ENCODE results near the gene SLC25A25. TPM values are rescaled to one million over a fixed set of nuclear protein-coding genes. Genes with fewer than 3 reads are reported as not detected.

Gene SLC25A25
- total and polyA plus RNA-seq, 2 of the 8 experiments (the other 6 are each of a cell fraction or from before 2014, with no cell fraction given) = 6.5 to 18.5 TPM

DNA sequence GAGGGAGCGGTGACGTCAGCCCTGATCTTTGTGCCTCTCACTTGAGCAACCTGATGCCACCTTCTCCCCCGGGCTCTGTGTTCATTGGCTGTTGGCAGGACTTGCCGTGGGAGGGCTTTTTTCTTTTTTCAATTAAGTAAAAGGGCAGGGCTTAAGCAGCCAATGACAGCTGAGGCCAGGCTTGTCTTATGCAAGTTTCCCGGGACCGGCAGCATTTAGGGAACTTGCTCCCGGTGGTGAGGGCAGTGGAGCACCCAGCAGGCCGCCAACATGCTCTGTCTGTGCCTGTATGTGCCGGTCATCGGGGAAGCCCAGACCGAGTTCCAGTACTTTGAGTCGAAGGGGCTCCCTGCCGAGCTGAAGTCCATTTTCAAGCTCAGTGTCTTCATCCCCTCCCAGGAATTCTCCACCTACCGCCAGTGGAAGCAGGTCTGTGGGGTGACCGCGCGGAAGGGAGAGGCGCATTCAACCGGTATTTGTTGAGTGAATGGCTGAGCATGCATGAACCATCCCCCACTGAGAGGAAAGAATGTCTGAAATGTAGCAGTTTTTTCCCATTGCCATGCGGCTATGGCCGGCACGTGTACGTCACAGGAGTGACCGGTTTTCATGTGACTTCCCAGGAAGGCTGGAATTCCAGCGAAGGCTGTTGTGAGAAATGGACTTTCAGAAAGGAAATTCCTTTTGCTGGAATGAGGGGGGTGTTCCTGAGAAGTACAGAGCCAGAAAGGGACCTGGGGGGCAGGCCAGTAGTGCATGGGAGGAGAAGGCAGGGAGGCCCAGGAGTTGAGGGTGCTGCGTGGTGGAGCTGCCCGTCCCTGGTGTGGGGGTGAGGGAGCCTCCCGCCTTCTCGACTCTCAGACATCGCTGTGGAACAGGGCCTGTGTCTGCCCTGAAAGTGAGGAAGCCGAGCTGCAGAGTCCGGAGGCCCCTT, 30.5 kb downstream of the SLC25A25 start (continued):
- TF ChIP-seq KDM5A (IDR thresholded peaks at IDR 0.05; ENCODE audit: low read length) (no peak), TAF1 (IDR thresholded peaks at IDR 0.05; ENCODE audit: low read depth, low read length) (peak; percentile 91), CHD2 (IDR thresholded peaks at IDR 0.05; ENCODE audit: low read length) (peak; percentile 5; the same call in 1 of the 2 replicates), SP1 (IDR thresholded peaks at IDR 0.05; ENCODE audit: low read depth, low read length) (peak; percentile 75; the same call in 1 of the 2 replicates), RXRA (IDR thresholded peaks at IDR 0.05; ENCODE audit: insufficient read depth, low read depth, low read length) (no peak), HDAC6 (IDR thresholded peaks at IDR 0.05; ENCODE audit: low read depth, low read length) (no peak), CBX8 (IDR thresholded peaks at IDR 0.05; ENCODE audit: borderline replicate concordance, low read depth, low read length) (no peak), ASH2L (IDR thresholded peaks at IDR 0.05; ENCODE audit: low read length) (peak; percentile 91), POLR2AphosphoS5 (IDR thresholded peaks at IDR 0.05; ENCODE audit: low read depth, low read length) (peak; percentile 99), RFX5 (IDR thresholded peaks at IDR 0.05; ENCODE audit: borderline replicate concordance, low read depth, low read length) (0 out of 2 replicates have a peak, but pooled peaks have one; percentile 28), RNF2 (IDR thresholded peaks at IDR 0.05; ENCODE audit: borderline replicate concordance, low read depth, low read length, missing control alignments, poor library complexity, severe bottlenecking) (no peak), SIX5 (IDR thresholded peaks at IDR 0.05; ENCODE audit: low read depth, low read length) (no peak), SP4 (IDR thresholded peaks at IDR 0.05; ENCODE audit: low read length) (peak; percentile 80), CREB1 (IDR thresholded peaks at IDR 0.05) (peak; percentile 85), SIN3A (conservative IDR thresholded peaks at IDR 0.05 in 1 of 2, IDR thresholded peaks at IDR 0.05 in 1 of 2; ENCODE audit: low read depth in 1 of 2, low read length in 2 of 2) (peak; percentile 86 to 91; a peak in 3 of 4 replicates)
- TF ChIP-seq, protein P1, sequence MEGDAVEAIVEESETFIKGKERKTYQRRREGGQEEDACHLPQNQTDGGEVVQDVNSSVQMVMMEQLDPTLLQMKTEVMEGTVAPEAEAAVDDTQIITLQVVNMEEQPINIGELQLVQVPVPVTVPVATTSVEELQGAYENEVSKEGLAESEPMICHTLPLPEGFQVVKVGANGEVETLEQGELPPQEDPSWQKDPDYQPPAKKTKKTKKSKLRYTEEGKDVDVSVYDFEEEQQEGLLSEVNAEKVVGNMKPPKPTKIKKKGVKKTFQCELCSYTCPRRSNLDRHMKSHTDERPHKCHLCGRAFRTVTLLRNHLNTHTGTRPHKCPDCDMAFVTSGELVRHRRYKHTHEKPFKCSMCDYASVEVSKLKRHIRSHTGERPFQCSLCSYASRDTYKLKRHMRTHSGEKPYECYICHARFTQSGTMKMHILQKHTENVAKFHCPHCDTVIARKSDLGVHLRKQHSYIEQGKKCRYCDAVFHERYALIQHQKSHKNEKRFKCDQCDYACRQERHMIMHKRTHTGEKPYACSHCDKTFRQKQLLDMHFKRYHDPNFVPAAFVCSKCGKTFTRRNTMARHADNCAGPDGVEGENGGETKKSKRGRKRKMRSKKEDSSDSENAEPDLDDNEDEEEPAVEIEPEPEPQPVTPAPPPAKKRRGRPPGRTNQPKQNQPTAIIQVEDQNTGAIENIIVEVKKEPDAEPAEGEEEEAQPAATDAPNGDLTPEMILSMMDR (IDR thresholded peaks at IDR 0.05; ENCODE audit: control extremely low read depth in 1 of 3, insufficient read depth in 1 of 3, low read depth in 1 of 3, low read length in 3 of 3) = no peak
- TF ChIP-seq, protein P2, sequence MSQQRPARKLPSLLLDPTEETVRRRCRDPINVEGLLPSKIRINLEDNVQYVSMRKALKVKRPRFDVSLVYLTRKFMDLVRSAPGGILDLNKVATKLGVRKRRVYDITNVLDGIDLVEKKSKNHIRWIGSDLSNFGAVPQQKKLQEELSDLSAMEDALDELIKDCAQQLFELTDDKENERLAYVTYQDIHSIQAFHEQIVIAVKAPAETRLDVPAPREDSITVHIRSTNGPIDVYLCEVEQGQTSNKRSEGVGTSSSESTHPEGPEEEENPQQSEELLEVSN (IDR thresholded peaks at IDR 0.05) = peak; percentile 38; the same call in 1 of the 2 replicates
- TF ChIP-seq, protein P3, sequence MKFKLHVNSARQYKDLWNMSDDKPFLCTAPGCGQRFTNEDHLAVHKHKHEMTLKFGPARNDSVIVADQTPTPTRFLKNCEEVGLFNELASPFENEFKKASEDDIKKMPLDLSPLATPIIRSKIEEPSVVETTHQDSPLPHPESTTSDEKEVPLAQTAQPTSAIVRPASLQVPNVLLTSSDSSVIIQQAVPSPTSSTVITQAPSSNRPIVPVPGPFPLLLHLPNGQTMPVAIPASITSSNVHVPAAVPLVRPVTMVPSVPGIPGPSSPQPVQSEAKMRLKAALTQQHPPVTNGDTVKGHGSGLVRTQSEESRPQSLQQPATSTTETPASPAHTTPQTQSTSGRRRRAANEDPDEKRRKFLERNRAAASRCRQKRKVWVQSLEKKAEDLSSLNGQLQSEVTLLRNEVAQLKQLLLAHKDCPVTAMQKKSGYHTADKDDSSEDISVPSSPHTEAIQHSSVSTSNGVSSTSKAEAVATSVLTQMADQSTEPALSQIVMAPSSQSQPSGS (IDR thresholded peaks at IDR 0.05; ENCODE audit: low read length) = peak; percentile 95
